Inflammatory macrophage (primary cell): ENCODE results near the gene ZBTB20.

ENCODE experiments used
- DNase-seq, 2 donors: peaks; one replicate each; pipeline ENCODE4 v3.0.0-alpha.2; 2020 to 2022

The ZBTB20 gene

GRCh38 chr3:114615523-114616085 is 531.5 kb downstream of the ZBTB20 start:
- no peak for DNase-seq

GRCh38 chr3:114609973-114610630 is 537.0 kb downstream of the ZBTB20 start:
- DNase-seq: no peak

- no peak for DNase-seq
These were observed 538.8 kb downstream of the ZBTB20 start for GRCh38 chr3:114608293-114608692.

- DNase-seq: no peak
These were observed 540.8 kb downstream of the ZBTB20 start for GRCh38 chr3:114606336-114606735.

GRCh38 chr3:114600571-114600970 is 546.5 kb downstream of the ZBTB20 start:
- DNase-seq: no peak

- DNase-seq: no peak
These were observed 549.2 kb downstream of the ZBTB20 start for GRCh38 chr3:114597871-114598270.

- no peak for DNase-seq
These were observed 550.1 kb downstream of the ZBTB20 start for GRCh38 chr3:114597012-114597411.

- DNase-seq: no peak
These were observed 550.9 kb downstream of the ZBTB20 start for GRCh38 chr3:114596147-114596546.

GRCh38 chr3:114595522-114596028 is 551.5 kb downstream of the ZBTB20 start:
- no peak for DNase-seq

GRCh38 chr3:114590309-114591047 is 556.6 kb downstream of the ZBTB20 start:
- no peak for DNase-seq

- no peak for DNase-seq
These were observed 559.1 kb downstream of the ZBTB20 start for GRCh38 chr3:114587986-114588385.

- no peak for DNase-seq
These were observed 561.0 kb downstream of the ZBTB20 start for GRCh38 chr3:114586119-114586518.

GRCh38 chr3:114585687-114586086 is 561.4 kb downstream of the ZBTB20 start:
- DNase-seq: no peak

- no peak for DNase-seq
These were observed 562.2 kb downstream of the ZBTB20 start for GRCh38 chr3:114584734-114585371.

GRCh38 chr3:114582929-114583328 is 564.2 kb downstream of the ZBTB20 start:
- no peak for DNase-seq

GRCh38 chr3:114572364-114573062 is 574.6 kb downstream of the ZBTB20 start:
- no peak for DNase-seq

GRCh38 chr3:114571363-114571762 is 575.7 kb downstream of the ZBTB20 start:
- DNase-seq: no peak

GRCh38 chr3:114569186-114569585 is 577.9 kb downstream of the ZBTB20 start:
- no peak for DNase-seq

- no peak for DNase-seq
These were observed 579.3 kb downstream of the ZBTB20 start for GRCh38 chr3:114567771-114568170.

GRCh38 chr3:114566767-114567166 is 580.3 kb downstream of the ZBTB20 start:
- DNase-seq: no peak

- no peak for DNase-seq
These were observed 580.8 kb downstream of the ZBTB20 start for GRCh38 chr3:114566162-114566755.

- DNase-seq: no peak
These were observed 581.9 kb downstream of the ZBTB20 start for GRCh38 chr3:114565216-114565615.
